HG02870 (cell line): ENCODE measurements around the gene TMEM184C.
A peak's percentile ranks its signal among the peaks of the same experiment; 100 is the strongest.

Experiments
- ATAC-seq: cut with Tn5 transposase; IDR thresholded peaks from one replicate; pipeline ENCODE4 v1.9.1; 2021; ENCODE audit warnings: mild to moderate bottlenecking, moderate library complexity; ENCODE audit not compliant: unreplicated experiment

The TMEM184C gene

GRCh38 chr4:147617173-147617840, at the start of gene TMEM184C:
TMEM184C (plus strand) TSS chr4:147617397; CDS start chr4:147617957, 560 bp downstream.
- peak; percentile 99 for ATAC-seq

- ATAC-seq, result no peak
These were observed 46.6 kb upstream of the TMEM184C start for GRCh38 chr4:147570616-147571015.

GRCh38 chr4:147571036-147571770, 46.0 kb upstream of the TMEM184C start:
- no peak for ATAC-seq

GRCh38 chr4:147576084-147576483, 41.1 kb upstream of the TMEM184C start:
- no peak for ATAC-seq

- ATAC-seq, result no peak
These were observed 39.1 kb upstream of the TMEM184C start for GRCh38 chr4:147578051-147578476.

GRCh38 chr4:147578593-147578992, 38.6 kb upstream of the TMEM184C start:
- no peak for ATAC-seq

GRCh38 chr4:147580396-147580795, 36.8 kb upstream of the TMEM184C start:
- ATAC-seq, result no peak

- ATAC-seq, result no peak
These were observed 35.4 kb upstream of the TMEM184C start for GRCh38 chr4:147581606-147582350.

- no peak for ATAC-seq
These were observed 34.7 kb upstream of the TMEM184C start for GRCh38 chr4:147582386-147583060.

- ATAC-seq, result no peak
These were observed 33.3 kb upstream of the TMEM184C start for GRCh38 chr4:147583876-147584275.

GRCh38 chr4:147586032-147586431, 31.2 kb upstream of the TMEM184C start:
- no peak for ATAC-seq

- ATAC-seq, result peak; percentile 95
These were observed 30.6 kb upstream of the TMEM184C start for GRCh38 chr4:147586637-147587036.

GRCh38 chr4:147587041-147587440, 30.2 kb upstream of the TMEM184C start:
- ATAC-seq, result no peak

- ATAC-seq, result no peak
These were observed 27.6 kb upstream of the TMEM184C start for GRCh38 chr4:147589586-147589985.

GRCh38 chr4:147590249-147590920, 26.8 kb upstream of the TMEM184C start:
- ATAC-seq, result no peak

GRCh38 chr4:147591106-147591505, 26.1 kb upstream of the TMEM184C start:
- no peak for ATAC-seq

GRCh38 chr4:147594107-147594506, 23.1 kb upstream of the TMEM184C start:
- ATAC-seq, result no peak

GRCh38 chr4:147594578-147594977, 22.6 kb upstream of the TMEM184C start:
- no peak for ATAC-seq

- no peak for ATAC-seq
These were observed 20.8 kb upstream of the TMEM184C start for GRCh38 chr4:147596377-147596776.

GRCh38 chr4:147596981-147597380, 20.2 kb upstream of the TMEM184C start:
- no peak for ATAC-seq

- no peak for ATAC-seq
These were observed 19.6 kb upstream of the TMEM184C start for GRCh38 chr4:147597561-147597960.
